CD4-positive, alpha-beta T cell treated with Interleukin-15 for 1 hour (primary cell): ENCODE measurements around the gene OLFM4.

Source experiments
- DNase-seq: peaks from one replicate; pipeline ENCODE4 v3.0.0-alpha.2; 2020

OLFM4 gene

DNA sequence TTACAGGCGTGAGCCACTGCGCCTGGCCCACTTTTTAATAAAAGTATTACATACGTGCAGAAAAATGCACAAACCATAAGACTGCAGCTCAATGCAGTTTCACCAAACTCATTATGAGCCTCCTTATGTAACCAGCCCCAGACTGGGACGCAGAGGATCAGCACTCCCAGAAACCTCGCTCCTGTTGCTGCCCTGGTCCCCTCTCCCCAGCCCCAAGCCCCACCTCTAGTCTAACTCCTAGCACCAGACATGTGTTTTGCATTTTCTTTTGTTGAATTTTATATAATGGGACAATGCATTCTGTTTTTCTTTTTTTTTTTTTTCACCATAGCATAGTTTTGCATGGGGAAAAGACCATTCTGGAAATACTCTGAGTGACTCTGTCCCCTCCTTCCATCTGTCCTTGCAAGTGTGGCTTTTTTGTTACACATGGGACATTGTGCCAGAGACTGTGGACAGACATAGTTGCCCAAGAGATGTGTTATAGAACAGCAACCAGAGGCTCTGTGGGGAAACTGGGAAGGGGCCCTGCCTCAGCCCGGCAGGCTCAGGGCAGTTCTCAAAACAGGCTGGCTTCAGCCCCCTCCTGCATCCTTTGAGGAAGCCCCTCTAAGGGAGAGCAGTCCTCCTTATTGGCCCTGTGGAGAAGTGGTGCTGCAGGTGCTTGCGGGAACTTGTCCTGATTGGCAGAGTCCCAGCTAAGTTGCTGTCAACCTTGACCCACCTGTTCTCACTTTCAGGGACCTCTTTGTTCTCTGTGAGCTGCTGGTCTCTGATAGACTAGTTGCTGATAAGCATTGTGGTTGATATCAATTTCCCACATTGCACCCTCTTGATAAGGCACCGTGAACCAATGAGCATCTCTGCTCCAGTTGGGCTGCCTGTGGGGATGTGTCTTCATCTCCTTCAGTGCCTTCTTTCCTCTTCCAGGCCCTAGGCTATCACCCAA is 13.8 kb upstream of the OLFM4 start:
- DNase-seq, result no peak

DNA sequence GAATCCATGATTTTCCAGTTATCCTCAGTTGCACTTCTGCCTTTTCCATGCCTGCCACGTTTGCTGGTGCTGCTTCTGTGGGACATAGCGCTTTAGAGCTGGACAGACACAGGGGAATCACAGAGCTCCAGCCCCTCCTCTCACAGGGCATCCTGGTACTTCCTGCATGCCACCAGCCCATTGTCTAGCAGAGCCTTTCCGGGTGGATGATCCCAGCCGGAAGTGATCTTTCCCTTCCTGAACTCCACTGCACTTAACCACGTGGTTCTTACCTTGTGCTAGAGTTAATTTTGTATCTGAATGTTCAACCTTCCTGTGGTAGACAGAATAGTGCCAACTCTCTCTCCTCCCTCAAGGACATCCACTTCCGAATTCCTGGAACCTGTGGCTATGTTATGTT is 12.6 kb upstream of the OLFM4 start:
- no peak for DNase-seq

DNA sequence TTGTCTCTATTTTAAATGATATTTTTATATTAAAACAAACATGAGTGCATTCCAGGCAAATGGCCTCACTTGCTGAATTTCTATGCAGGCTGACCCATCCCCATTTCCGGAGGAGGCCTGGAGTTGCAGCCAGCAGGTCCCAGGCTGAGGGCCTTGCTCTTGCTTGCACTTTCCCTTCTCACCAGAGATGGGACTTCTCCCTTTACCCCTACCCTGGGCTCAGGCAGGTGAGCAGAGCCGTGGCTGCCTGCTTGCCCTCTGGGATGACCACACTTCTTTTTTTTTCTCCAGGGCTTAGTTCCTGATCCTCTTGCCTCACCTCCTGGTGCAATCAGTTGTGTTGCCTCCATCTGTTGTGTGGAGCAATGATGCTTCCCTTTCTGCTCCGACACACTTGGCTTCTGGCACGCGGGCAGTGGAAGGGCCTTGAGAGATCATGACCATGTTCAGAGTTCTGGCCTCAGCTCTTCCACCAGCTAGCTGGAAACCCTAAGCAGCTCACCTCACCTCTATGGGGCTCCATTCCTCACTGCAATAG is 11.1 kb upstream of the OLFM4 start:
- no peak for DNase-seq

DNA sequence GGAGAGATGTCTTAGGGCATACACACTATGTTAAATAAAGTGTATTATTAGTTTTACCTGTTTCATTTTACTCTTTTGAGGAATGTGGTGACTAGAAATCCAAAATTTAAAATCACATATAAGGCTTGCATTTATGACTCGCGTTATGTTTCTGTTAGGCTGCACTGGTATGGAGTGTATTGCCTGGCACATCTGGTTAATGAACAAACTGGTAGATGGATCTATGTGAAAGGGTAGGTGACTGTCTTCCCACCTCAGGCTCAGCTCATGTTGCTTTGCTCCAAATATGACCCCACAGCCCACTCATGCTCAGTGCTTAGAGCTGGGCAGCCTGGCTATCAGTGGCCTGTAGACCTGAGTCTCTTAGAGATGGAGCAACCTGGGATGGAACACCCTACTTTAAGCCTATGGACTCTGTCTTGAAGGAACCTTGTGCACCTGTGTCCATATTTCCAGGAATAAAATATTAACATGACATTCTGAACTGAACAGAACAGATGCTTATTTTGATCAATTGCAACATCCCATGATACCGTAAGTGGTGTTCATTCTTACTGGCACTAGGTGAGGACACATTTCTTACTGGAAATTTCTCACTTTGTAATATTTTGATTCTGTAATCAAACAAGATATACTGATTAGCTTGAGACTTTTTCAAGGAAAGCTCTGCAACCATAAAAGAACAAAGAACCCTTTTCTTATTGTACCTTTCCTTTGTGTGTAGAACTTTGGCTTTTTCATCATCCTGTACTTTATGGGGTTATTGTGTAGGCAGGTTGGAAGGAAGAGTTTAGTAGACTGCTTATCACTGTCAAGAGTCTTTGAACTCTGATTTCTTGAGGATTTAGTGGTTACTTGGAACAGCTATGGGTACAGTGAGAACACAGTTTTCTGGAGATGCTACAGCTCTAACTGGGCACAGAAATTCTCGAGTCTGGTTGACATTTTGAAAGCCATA is 9.6 kb upstream of the OLFM4 start:
- DNase-seq, result no peak

DNA sequence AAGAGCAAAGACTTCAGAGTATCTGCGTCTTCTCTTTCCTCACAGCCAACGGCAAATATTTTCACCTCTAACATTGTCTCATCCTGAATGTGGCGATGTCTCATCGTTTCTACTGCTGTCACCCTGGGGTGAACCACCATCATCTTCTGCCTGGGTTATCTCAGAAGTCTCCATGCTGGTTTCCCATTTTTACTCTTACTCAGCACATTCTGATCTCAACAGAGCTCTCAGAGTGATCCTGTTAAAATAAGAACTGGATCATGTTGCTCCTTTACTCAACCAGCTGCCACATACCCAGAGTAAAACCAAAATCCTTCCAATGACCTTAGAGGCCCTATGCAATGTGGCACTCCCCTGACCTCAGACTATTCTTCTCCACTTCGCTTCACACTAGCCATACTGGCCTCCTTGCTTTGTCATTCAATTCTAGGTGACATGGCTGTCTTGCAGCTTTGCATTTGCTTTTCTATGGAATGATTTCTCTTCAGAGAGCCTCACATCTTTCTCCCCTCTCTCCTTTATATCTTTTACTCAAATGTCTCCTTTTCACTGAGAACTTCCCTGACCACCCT is 7.8 kb upstream of the OLFM4 start:
- no peak for DNase-seq

DNA sequence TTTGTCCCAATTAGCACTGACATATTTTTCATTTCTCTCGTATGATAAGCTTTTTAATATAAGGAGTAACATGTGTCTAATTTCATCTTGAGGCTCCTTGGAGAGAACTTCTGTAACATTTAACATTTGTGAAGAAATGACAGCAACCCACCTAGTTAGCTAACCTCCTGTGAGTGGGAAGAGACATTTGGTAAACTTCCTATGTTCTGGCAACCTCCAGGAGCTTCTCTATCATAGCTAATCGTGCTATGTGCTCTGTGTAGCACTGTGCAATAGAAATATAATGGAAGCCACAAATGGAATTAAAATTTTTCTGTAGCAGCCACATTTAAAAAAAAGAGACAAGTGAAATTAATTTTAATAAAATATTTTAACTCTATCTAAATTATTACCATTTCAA is 5.4 kb upstream of the OLFM4 start:
- no peak for DNase-seq

DNA sequence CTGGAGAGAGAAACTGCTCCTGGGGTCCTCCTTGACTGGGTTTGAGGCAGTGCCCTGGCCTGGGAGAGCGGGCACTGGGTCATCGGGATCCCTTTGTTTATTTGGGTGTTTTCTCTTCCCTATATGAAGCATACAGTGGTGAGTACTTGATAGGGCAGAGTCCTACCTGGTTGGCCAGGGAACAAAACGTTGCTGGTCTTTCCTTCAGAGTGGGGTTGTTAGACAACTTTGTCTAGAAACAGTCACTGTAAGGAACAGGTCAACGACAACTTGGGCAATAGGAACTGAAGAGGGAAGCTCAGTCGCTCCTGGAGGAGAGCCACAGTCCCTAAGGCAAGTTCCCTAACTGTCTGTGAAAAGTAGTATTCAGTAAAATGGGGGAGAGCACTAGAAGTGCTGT is 550 bp upstream of the OLFM4 start:
- DNase-seq, result no peak

DNA sequence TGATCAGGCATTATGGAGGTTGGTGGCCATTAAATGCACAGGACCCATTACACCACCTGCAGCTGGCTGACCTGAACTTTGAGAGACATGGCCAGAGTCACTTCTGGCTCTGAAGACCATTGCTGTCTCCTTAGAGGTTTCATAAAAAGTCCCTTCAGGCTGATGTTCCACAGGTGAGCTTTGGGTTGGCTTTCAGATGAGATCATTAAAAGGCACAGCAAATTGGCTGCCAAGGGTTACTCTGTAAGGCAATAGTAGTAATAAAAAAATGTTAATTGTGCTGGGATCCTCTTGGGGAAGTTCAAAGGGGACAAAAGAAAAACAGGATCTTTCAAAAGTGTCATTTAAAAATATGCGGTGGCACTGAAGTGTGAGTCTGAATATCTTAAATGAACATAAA is 4.2 kb downstream of the OLFM4 start:
- no peak for DNase-seq

DNA sequence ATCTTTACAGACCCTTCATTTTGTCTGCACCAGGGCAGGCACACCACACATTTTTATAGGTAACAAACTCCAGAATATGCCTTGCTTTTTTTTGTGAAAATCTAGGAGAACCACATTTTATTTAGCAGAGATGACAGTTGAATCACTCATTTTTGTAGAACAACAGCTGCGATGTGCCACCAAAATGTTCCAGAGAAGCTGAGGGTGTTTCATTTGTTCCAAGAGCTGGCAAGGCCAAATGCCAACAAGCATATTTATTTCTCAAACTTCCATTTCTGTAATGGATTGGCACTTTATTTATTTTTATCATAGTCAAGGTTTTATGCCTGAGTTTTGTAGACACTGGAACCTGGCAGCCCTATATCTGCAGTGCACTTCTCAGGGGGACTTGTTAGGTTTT is 10.4 kb downstream of the OLFM4 start:
- no peak for DNase-seq

DNA sequence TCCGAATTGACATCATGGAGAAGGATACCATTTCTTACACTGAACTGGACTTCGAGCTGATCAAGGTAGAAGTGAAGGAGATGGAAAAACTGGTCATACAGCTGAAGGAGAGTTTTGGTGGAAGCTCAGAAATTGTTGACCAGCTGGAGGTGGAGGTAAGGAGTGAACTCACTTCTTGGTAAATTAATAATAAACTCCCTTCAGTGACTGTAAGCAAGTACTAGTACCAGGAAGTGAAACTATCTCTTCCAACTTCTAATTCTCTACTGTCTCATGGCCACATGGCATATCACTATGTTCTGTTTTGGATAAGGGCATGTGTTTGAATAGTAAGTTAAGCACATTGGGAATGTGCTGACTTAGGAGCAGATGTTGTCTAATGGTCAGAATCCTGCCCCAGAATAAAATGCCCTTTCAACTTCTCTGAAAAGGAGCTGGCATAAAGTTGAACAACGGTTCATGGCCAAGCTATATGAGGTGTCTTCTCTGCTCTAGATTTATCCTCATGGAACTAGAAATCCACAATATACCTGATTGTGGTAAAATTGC is 13.4 kb downstream of the OLFM4 start:
- DNase-seq, result no peak

DNA sequence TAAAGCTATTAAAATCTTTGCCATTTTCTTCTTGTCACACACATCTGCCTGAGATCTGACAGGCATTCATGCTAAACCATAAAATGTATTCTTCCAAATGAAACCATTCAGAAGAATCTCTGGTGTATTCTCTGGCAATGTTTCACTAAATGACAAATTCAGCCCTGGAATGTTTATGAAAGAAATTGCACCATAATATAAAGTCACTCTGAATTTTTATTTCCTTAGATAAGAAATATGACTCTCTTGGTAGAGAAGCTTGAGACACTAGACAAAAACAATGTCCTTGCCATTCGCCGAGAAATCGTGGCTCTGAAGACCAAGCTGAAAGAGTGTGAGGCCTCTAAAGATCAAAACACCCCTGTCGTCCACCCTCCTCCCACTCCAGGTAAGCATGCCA is 14.3 kb downstream of the OLFM4 start:
- no peak for DNase-seq

DNA sequence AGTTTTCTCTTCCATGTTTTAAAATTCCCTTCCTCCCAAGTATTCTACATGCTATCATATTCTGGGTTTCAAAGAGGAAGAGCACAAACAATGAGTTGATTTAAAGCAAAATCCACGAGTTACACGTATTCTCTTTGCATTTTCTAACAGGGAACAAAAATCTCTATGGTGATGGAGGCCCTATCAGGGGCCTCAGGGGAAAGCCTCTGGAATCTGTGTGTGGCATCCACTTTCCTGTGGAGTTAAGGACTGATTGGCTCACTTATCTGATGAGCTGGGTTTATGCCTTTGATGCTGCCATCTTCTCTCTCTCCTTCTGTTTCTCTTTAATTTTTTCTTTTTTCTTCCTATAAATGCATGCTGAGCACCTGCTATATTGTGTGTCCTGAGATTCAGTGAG is 14.8 kb downstream of the OLFM4 start:
- no peak for DNase-seq

DNA sequence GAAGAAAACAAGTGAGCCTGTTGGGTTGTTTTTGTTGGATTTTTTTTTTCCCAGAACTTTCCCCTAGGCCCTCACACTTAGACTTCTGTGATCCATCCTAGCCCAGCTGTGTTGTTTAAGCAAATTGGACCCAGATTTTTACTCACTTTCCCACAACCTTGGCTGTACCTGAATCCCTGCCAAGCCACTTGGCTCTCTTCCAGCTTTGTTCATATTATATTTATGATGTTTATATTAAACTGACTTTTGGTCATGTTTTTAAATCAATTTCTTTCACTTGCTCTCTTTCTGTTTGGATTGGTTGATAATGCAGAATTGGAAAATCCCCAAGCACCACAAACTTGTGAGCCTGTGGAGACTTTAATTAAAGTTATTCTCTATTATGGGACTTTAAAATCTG is 16.6 kb downstream of the OLFM4 start:
- no peak for DNase-seq

DNA sequence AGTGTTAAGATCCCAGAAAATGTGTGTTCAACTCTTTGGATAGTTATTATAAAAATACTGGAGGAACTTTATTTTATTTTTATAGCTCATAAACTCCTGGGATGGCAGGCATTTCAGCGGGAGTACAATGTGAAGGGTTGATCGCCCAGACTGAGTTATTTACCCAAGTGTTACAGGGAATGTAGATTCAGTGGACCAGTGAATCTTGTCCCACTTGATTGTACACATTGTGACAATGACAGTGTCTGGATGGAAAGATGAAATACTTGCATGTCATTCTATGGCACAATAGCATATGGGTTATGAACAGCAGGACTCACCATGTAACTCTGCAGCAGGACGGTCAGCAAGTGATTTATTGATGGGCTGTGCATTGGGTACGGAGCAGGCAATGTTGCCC is 20.3 kb downstream of the OLFM4 start:
- DNase-seq, result no peak

DNA sequence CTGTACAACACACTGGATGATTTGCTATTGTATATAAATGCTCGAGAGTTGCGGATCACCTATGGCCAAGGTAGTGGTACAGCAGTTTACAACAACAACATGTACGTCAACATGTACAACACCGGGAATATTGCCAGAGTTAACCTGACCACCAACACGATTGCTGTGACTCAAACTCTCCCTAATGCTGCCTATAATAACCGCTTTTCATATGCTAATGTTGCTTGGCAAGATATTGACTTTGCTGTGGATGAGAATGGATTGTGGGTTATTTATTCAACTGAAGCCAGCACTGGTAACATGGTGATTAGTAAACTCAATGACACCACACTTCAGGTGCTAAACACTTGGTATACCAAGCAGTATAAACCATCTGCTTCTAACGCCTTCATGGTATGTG is 21.5 kb downstream of the OLFM4 start:
- DNase-seq, result no peak

DNA sequence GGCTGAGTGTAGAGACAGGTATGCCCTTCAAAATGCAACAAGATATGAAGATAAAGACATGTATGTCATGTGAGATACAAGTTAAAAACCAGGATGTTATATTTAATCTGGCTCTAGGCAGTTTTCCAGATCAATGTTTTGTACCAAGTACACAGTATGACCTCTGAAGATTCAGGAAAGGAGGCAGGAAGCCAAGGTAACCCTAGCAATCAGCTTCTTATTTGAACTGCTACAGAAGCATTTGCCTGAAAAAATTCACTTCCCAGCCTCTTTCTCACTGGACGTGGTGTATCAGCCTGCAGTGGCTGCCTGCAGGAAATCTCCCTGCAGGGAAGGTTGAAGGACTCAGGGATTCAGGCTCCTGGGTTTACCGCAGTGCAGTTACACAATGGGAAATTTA is 24.1 kb downstream of the OLFM4 start:
- DNase-seq, result no peak

DNA sequence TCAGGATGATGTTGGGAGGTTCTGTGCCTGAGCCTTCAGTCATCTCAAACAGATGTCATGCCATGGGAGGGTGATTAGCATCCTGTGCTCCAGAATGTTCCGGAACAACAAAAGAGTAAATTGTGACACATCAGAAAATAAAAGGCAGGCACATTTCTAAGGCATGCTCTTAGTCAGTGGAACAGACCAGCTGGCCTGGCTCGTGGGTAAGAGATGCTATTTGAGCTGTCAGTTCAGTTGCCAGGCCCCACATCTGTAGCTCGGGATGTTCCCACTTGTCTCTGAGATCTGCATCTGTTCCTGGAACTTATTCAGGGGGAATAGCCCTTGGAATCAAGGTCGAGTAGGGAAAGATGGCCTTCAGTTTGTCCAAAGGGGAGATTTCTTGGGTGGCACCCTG is 26.0 kb downstream of the OLFM4 start:
- DNase-seq, result no peak

DNA sequence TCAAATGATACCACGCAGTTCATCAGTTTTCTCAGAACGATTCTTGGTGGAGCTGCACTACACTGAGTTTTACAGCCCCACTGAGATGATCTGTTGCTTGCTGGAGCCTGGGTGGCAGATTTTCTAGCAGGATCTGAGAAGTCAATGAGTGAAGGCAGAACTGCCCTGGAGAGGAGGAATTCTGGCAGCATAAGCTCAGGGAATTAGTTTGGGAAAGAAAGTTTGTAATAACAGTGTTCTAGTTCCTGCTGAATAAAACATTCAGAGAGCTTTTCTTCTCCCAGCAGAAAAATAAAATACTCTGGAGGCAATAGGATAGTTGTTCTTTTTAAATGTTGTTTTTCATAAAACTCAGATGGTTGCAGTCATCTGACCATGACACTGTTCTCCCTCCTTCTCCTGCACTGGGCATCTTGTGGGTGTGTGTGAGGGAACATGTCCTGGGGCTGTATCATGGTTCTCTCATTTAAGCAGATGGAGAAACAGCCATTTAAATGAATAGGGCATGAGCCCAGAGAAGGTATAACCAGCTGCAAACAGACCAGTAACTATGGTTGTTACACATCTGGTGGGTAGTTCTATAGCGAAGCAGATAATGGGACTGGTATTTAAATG is 29.6 kb downstream of the OLFM4 start:
- DNase-seq, result no peak

DNA sequence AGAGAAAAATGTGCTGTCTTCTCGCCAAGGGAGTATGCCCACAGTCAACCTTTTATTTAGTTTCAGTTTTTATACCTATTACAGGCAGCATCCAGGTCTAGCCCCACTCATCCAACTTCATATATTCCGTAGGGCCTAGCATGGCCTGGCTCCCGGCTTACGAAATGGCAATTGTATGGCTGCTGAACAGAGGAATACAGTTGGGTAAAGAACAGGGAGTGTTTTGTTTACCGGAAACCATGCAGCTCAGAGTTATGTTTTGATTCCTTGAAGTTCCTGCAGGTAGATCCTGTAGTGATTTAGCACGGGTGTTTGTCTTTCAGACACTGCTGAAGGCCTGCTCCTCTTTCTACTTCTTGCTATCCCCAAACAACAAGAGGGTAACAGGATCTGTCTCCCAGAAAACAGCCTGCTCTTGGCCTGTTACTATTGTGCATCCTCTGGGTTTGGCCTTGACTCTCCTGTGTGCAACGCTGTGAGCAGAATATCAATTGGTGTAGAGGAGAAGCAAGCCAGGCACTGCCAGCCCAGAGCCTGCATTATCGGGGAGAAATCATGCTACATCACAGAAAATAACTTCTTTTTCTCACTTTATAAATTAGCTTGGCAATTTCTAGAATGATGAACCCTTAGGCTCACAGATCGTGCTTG is 32.4 kb downstream of the OLFM4 start:
- DNase-seq, result no peak

DNA sequence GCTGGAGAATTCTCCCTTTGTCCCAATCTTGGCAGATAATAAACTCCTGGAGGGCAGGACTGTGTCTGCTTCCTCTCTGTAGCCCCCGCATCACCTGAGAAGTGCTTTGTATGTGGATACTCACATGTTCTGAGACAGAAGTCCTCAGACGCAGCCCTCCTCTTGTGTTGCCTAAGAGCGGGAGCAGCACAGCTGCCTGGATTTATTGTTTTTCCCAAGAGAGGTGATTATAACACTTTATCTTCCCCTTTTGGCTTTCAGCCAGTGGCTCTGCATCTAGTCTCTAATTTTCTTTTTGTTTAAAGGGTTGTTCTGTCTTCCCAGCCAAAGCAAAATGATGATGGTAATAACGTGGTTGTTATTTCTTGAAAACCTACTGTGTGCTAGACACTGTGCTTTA is 36.1 kb downstream of the OLFM4 start:
- DNase-seq, result no peak

DNA sequence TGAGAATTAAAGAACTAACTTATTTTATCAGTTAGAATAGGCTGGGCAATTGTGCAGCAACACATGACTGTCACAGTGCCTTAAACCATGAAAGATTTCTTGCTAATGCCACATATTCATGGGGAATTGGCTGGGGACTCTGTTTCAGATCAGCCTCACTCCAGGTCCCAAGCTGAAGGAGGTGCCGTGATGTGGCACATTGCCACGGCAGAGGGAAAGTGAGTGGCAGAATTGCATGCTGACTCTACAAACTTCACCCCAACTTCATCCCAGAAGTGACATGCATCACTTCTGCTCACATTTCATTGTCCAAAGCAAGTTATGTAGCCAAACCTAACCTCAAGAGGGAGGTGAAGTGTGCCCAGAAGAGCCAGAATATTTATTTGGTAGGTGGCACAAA is 37.8 kb downstream of the OLFM4 start:
- no peak for DNase-seq
